ENCODE data around the gene ZMYM3.

Gene ZMYM3

DNA sequence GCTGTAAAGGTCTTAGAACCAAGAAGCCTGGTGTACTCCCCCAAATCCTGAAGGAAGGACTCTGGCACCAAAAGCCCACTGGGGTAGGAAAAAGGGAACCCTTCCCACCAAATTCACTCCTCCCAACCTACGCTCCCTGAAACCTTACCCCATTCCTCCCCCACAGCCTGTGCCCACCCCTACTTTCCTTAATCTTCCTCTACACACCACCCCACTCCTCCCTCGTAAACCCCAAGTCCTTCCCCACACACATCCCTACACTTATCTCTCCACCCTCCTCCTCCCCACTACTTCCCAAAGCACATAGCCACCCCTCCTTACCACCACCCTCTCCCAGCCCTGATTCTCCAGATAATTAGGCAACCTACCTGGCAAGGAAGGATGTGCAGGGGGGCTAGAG lies 1.7 kb downstream of the ZMYM3 start:
- no peak for DNase-seq

- DNase-seq = no peak
Measured at GRCh38 chrX:71251466-71251973, 2.4 kb downstream of the ZMYM3 start.

GRCh38 chrX:71250841-71251240 lies 3.1 kb downstream of the ZMYM3 start:
- DNase-seq = no peak

GRCh38 chrX:71245159-71245558 lies 8.8 kb downstream of the ZMYM3 start:
- no peak for DNase-seq

GRCh38 chrX:71244359-71245128 lies 9.4 kb downstream of the ZMYM3 start:
- DNase-seq = no peak

GRCh38 chrX:71241301-71241700 lies 12.6 kb downstream of the ZMYM3 start:
- DNase-seq = no peak

GRCh38 chrX:71239781-71240180 lies 14.2 kb downstream of the ZMYM3 start:
- no peak for DNase-seq

GRCh38 chrX:71236836-71237235 lies 17.1 kb downstream of the ZMYM3 start:
- peak; percentile 56 for DNase-seq

DNA sequence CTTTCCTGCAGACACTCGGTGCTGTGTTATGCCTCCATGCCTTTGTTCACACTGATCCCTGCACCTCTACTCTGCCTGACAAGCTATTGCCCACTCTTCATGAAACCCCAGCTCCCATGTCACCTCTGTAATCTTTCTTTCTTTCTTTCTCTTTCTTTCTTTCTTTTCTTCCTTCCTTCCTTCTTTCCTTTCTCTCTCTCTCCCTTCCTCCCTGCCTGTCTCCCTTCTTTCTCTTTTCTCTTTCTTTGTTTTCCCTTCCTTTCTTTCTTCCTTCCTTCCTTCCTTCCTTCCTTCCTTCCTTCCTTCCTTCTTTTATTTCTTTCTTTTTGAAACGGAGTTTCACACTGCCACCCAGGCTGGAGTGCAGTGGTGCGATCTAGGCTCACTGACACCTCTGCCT lies 18.5 kb downstream of the ZMYM3 start:
- DNase-seq = no peak

DNA sequence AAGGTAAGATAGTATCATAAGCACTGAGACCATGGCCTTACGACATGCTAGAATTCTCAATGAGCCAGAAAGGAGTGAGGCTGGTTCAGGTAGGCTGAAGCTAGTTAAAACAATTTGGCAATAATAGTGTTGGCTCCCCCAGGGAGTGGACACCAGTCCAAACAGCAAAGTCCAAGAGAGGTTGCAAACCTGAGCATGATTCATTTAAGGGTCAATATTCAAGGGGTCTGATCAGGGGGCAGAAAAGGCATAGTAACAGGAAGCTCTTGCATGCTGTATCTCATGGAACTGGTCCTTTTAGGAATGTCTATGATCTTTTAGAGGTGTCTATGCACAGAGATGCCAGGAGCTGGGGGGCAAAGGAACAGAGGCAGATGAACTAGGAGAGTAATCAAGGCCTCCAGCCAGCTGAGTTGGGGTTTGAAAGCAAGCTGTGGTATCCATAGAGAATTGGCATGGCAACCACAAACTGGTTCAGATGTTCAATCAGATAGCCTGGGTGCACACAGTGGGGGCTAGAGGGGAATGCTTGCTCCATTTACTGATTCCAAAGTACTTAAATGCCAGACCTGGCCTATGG lies 25.8 kb downstream of the ZMYM3 start:
- DNase-seq = no peak

- DNase-seq = no peak
Measured at GRCh38 chrX:71227370-71228062, 26.4 kb downstream of the ZMYM3 start.

DNA sequence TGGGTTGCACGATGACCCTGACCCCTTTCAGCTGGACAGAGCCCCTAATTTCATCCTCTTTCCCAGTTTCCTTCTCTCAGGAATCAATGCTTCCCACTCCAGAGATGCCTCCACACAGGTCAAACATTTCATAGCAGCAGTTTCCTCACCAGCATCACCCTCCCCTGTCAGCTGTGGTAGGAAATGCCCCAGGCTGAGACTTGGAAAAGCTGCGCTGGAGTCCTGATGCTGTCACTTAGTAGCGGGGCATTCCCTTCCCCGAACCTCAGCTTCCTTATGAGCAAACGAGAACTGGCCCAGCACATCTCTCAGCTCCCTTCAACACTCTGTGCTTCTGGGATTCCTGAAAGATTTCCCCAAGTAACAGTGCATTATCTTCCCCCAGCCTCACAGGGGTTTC lies 28.3 kb downstream of the ZMYM3 start:
- DNase-seq = no peak

GRCh38 chrX:71225009-71225408 lies 28.9 kb downstream of the ZMYM3 start:
- DNase-seq = peak; percentile 15

DNA sequence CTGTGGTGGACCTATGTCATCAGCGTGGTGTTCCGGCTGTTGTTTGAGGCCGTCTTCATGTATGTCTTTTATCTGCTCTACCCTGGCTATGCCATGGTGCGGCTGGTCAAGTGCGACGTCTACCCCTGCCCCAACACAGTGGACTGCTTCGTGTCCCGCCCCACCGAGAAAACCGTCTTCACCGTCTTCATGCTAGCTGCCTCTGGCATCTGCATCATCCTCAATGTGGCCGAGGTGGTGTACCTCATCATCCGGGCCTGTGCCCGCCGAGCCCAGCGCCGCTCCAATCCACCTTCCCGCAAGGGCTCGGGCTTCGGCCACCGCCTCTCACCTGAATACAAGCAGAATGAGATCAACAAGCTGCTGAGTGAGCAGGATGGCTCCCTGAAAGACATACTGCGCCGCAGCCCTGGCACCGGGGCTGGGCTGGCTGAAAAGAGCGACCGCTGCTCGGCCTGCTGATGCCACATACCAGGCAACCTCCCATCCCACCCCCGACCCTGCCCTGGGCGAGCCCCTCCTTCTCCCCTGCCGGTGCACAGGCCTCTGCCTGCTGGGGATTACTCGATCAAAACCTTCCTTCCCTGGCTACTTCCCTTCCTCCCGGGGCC lies 29.7 kb downstream of the ZMYM3 start:
- no peak for DNase-seq

DNA sequence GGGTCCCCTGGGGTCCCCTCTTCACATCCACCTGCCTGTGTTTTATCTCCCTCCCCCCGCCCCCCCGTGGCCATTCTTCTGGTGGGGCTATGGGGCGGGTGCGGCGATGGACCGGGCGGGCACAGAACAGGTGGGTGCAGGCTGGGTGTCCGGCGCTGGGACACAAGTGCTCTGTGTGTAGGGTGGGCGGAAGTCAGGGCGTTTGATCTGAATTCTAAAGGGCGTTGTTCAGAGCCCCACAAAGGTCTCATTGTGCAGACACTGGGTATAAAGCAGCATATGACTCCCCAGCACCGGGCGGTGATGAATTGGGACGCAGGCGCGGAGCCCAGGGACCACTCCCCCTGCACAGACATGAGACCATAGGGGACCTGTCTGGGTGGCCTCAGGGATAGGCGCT lies 31.0 kb downstream of the ZMYM3 start, which contains the start of gene GJB1:
GJB1 (plus strand) TSS at position 296 of the 400 bp plus-strand sequence. CDS start 484 bp downstream, outside the sequence.
- no peak for DNase-seq

DNA sequence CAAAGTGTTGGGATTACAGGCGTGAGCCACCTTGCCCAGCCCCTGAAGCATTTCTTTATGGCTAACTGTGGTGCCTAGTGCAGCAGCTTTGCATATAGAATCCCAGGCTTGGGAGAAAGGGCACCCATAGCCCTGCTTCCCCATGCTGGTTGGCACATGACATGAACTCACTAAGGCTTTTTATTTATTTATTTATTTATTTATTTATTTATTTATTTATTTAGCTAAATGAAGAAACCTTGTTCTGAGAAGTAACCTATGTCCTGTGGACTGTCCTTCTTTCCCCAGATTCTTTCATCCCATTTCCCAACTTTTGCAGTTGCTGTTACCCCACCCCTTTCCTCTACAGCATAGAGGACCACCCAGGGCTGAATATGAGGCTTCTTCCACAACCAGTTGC lies 32.8 kb downstream of the ZMYM3 start:
- no peak for DNase-seq

GRCh38 chrX:71217298-71217697 lies 36.6 kb downstream of the ZMYM3 start:
- DNase-seq = no peak

DNA sequence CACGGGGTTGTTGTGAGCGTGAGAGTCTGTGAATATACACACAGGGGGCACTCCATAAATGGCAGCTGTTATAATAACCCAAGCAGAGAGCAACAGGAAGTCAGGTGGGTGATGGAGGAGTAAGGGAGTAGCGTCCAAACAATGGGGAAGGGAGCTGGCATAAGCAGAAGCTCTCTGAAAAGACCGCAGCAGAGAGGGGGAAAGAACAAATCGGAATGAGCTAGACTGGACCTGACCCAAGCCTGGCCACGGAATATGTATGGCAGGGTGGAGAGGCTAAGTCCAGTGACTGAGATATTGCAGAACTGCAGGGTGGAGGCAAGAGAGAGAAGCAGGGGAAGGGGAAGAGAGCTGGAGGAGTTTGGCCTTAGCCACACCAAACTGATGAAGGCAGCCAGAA lies 37.5 kb downstream of the ZMYM3 start:
- no peak for DNase-seq

DNA sequence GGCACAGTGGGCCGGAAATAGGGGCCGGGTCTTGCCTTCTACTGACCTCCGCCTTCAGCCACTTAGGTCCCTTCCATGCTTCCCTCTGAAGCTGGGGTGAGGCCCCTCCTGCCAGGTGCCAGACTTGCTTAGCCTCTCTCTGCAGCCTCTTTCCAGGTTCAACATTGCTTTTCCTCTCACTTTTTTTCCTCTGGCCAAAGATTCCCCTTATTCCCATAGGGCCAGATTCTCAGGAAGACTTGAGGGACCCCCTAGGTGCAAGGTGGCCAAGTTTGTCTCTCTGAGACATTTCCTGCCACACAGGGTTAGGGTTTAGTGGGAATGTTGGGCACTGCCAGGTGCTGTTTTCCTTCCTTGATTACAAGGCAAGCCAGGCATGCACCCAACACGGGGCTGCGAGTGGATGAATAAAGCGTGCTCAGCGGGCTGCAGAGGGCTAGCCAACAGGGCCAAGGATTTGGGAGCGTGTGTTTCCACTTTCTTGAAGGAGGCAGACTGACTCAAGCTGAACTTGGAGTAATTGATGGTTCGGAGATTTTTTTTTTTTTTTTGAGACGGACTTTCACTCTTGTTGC lies 38.5 kb downstream of the ZMYM3 start:
- no peak for DNase-seq

- no peak for DNase-seq
Measured at GRCh38 chrX:71214604-71215337, 39.2 kb downstream of the ZMYM3 start.

DNA sequence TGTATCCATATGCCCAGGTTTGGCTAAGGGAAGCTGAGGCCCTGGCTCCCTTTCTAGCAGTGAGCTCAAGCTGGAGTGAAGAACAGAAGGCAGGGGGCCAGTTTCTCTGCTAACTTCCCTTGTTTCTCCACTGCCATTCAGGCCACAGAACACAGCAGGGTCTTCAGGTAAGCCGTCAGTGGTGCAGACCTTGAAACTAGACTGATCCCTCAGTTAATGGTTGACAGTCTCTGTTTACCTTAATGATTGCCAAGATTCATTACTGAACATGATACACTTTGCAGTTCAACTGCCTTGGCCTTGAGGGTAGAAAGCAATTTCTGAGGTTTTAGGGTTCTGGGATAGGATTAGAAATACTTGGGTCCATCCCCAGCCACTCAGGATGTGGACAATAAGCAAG lies 39.8 kb downstream of the ZMYM3 start:
- no peak for DNase-seq

DNA sequence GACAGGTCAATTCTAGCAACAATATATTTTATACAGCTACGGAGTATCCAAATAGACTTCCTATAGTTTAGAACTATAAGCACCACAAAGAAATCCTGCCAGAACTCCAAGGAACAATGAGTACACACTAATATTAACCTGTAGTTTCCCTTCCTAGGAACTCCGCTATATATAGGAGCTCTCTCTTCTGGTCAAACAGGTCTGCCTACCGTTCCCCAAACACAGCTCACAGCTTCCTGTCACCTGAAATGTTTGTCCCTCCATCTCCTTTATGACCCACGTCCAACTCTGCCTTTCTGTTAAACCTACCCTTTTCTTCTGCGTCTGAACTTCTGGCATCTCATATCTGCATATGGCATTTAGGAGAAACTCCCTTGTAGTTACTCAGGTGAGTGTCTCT lies 41.4 kb downstream of the ZMYM3 start:
- no peak for DNase-seq

All from MV-4-11 (cell line).